Hindlimb muscle (tissue), 1 donor: Measurements from ENCODE around the gene SLC6A9. TPM values are rescaled to one million over a fixed set of nuclear protein-coding genes. Genes with fewer than 3 reads are reported as not detected.

Source experiments
- DNase-seq: peaks from one replicate; pipeline ENCODE4 v3.0.0-alpha.2; 2013
- polyA plus RNA-seq: library from polyadenylated mRNA; unstranded; fragments of 120-200 nt; gene quantifications from one replicate; pipeline ENCODE4 v1.2.1, GENCODE V29; 2013; ENCODE audit not compliant: insufficient read length

SLC6A9 gene
- polyA plus RNA-seq, 1 donor = 5.1 TPM

DNA sequence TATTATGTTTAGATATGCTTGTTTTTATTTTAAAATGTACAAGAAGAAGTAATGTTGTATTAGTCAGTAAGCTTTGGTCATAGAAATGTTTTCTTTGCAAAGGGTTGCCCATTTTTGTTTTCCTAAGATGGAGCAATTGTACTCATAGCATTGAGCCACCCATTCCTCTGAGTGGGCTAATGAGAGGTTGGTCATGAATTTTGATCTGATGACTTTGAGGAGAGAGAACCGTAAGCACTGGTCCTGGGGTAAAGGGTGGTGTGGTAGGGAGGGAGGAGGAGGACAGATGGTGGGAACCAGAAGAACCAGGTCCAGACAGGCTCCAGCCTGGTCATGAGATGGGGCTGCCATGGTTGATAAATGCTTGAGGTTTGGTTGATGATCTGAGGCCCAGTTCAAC, 15.9 kb upstream of the SLC6A9 start:
- no peak for DNase-seq

DNA sequence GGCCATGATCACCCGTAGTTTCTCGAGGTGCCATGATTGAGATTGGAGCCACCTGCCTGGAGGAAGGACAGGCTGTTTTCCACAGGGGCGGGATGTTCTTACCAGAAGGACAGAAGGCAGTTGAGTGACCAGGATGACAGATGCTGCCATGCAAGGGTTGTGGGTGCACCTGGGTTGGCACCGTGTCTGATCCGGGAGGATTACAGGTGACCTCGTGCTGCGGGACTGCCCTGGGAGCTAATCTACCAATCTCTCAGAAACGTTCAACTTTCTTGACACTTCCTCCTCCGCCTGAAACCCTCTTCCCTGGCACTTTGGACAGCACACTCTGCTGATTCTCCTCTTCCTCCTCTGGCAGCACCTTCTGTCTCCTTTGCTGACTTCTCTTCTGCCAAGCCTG, 13.8 kb upstream of the SLC6A9 start:
- no peak for DNase-seq

DNA sequence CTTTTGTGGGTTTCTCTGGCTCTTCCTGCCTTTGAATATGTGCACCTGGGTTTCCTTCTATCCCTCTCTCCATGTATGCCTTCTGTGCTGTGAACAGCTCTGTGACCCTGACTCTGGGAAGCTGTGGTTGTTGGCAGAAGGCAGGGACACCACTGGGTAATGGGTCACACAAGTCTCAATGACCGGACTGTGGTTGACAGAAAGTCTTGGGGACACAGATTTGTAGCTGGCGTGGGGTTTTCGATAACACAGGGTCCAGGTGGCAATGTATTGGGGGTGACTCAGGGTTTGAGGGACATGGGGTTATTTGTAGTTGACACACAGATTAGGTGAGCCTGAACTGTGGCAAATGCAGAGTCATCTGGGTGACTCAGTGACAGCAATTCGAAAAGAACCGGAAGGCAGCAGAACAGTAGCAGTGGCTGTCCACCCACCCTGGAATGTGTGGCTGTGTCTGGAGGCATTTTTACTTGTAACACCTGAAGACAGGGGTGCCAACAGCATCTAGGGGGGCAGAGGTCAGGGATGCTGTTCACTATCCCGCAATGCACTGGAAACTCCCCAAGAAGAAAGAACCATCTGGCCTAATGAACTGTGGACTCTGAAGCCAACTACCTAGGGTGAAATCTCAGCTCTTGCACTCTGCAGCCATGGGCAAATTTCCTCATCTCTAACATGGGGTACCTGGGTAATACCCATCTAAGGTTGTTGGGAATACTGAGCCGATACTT, 13.0 kb upstream of the SLC6A9 start:
- DNase-seq = no peak

DNA sequence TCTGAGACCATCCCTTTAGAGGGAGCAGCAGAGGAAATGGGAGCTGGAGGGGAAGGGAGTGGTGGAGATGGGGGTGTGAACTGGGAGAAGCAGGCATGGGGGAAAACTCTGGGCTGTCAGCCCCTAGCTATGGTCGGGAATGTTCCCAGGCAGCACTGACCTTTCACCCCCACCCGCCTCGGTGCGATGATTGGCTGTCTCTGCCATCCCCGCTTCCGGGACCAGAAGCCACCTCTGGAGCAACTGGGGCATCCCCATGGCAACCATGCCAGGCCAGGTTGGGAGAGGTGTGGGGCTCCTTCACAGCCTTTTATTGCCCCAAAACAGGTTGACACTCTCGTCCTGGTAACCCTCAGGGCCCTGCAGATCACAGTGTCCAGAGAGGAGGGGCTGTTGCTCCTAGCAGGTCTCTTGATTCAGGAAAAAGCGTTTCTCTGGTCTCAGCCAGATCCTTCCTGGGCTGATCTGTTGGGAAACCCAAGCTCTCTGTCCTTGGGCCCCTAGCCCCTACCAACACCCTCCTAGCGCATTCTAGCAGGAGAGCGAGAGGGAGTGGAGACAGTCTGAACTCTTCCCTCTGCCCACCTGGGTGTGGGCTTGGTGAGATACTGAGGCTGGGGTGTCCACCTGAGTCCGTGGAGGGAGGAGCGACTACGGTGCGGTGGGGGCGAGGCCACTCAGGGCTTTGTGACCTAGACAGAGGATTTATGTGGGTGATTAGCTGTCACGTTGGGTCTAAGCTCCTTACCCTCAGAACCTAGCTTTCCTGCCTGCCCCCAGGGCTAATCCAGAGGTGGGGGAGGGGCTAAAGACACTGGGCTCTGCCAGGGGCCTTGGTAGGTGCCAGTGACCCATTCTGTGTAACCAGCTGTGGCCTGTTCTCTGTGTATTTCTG, 12.2 kb upstream of the SLC6A9 start:
- DNase-seq = no peak

DNA sequence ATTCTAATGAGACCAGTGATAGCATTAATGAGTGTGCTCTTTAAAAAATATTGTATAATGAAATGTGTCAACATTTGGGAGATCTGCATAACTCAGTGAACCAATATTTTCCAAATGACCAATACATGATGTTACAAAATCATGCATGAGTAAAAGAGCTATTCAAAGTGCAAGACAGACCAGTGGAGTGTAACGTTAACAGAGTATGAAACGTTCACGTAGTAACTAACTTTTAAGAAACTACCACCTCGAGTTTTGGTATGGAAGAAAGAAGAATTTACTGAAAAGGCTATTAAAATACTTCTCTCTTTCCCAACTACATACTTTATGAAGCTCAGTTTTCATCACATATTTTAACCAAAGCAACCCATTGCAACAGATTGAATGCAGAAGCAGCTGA, 9.6 kb upstream of the SLC6A9 start:
- DNase-seq = no peak

DNA sequence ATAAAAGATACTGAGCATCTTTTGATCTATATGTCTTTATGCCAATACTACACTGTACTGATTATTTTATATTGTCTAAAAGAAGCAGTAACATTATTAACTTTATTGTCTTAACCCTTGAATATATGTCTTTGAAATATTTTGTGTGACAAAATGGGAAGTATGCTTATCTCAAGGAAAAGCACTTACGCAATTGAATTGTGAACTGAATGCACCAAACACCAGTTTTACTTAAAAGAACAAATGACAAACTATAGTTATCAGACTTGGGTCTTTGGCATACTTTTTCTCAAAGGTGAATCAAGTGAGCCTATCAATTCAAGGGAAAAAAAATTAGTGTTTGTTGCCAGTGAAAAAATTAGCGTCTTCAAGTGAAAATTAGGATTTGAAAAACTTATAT, 9.2 kb upstream of the SLC6A9 start:
- no peak for DNase-seq

DNA sequence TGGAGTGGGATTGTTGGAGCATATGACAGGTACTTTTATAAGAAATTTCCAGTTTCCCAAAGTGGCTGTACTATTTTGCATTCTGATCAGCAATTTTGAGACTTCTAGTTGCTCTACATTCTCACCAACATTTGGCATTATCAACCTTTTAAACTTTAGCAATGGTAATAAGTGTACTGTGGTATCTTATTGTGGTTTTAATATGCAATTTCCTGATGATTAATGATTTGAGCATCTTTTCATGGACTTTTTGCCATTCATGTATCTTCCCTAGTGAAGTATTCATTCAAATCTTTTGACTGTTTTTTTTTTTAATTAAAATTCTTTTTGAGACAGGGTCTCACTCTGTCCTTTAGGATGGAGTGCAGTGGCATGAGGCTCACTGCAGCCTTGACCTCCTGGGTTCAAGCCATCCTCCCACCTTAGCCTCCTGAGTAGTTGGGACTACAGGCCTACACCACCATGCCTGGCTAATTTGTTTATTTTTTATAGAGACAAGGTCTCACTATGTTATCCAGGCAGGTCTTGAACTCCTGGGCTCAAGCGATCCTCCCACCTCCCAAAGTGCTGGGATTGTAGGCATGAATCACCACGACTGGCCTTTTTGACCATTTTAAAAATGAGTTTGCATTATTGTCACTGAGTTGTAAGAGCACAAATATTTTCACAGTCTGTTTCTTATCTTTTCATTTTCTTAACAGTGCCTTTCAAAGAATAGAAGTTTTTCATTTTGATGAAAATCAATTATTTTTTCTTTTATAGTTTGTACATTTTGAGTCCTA, 7.8 kb upstream of the SLC6A9 start:
- no peak for DNase-seq

DNA sequence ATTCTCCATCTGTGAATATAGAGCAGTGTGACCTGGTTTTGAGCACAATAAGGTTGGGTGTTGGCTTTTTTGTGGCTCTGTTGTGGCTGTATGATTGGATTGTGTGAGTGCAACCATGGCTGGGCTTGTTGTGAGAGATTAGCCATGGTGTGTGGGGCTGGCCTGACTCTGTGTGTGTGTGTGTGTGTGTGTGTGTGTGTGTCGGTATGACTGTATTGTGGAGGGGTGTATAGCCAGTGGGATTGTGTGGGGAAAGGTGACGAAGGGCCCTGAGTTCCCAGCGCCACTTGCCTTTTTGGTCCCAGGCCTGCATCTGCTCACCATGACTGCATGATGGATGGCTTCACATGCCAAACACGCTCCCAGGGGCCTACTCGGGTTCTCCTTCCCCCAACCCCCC, 5.9 kb upstream of the SLC6A9 start:
- no peak for DNase-seq

DNA sequence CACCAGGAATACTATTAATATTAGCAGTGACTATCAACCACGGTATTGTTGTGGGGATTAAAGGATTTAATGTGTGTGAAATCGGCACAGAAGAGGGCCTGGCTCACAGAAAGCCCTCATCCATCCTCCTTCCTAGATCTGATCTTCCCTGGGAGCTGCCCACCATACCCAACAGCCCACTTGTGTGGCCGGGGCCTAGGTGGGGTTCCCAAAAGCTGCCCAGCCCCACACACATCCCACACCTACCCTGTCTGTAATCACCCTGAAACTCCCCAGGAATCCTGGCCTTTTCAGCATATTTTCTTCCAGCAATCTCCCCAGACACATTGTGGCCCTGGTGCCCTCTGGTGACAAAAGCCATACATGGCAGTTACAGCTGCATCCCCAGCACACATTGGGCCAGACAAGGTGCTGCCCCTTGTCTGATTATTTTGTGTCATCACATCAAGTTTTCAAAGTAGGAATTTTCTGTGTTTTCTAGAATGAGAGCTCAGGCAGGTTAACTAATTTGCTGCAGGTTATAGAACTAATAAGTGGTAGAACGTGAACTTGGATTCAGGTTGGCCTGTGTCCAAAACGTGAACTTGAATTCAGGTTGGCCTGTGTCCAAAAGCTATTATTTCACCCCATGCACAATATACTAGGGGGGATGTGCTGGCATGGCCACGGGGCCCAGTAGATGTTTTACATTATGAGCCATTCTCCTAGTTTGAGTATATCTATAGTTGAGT, 5.3 kb upstream of the SLC6A9 start:
- DNase-seq = peak; percentile 47

DNA sequence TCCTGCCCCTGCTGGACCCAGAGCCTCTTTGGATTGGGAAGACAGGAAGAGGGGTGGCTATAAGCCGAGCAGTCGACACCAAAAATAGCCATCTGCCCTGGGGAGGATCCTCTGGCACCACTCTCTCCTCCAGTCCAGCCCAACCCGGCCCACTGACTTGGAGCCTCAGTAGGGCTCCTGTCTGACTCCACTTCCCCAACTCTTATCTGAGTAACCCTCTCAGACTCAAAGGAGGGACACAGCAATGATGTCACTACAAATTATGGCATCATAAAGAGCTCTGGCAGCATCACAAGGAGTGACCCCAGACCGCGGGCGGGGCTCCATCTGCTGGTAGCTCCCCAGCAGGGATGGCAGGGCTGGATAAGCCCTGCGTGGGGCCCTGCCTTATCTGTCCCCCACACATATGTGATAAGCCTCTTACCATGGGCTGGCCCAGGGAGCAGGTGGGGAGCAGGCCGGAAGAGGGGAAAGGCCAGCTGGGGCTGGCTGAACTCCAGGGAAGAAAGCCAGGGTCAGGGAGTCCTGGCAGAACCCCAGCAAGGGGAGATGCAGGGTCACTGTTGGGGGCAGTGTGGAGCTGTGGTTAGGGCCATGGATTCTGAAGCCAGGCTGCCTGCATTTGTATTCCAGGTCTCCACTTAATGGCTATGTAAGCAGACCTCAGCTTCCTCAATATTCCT, 4.6 kb upstream of the SLC6A9 start:
- peak; percentile 15 for DNase-seq

DNA sequence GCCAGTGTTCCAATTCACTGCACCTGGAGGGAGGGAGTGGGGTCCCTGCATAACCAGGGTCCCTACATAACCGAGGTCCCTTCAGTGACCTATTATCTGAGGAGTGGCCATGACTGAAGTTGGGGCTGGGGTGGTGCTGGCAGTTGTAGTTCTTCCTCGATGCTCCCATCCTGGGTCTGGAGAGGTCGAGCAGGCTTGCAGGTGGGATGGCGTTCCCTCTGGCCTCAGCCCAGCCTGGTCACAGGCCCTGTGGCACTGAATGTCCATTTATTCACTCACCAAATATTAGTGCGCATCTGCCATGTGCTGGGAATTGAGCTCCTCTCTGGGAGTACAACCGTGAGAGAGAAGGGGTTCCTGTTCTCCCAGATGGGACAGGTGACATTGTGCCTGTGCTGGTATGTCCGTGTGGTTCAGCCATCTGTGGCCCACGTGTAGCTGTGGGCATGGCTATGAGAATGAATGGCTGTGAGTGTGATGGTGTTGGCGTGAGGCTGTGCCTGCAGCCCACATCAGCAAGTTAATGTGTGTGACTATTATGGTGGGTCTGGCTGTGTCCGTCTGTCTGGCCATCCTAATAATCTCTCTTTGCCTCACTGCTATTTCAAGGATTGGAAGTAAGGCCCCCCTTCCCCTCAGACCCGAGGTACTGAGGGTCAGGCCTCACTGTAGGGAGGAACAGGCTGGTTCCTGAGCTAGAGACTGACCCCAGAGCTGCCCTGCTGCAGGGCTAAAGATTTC, 3.9 kb upstream of the SLC6A9 start:
- DNase-seq = no peak

DNA sequence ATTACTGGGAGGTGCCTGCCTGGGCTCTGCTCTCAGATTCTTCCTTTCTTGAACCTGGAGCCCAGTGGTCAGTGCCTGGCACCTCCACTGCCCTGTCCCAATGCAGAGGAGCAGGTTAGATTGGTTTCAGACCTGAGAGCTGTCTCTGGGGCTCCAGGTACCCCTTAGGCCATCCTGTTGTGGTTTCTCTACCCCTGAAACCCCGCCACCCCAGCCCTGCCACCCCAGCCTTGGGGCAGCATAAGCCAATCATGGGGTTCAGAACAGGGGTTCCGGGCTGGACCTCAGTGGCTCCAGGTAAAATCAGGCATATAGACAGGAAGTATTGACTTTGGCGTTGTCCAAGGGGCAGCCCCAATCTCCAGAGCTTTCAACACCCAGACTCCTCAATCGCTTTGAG, 3.2 kb upstream of the SLC6A9 start:
- no peak for DNase-seq

DNA sequence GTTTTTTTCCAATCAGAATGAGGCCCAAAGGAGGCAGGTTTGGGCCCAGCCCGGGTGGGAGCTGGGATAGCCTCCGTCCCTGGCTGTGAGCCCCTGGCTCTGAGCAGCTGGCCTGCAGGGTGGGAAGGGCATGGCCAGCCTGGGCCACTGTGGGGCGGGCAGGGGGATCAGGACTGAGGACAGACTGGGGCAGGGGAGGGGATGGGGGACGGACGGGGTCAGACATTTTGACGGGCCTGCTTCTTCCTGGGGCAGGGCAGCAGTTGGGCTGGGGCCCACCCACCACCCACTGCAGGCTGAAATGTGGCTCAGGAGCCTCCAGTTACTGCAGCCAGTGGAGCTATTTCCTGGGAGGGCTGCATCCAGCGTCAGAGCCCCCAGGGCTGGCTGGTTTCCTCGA, 2.5 kb upstream of the SLC6A9 start:
- DNase-seq = no peak

DNA sequence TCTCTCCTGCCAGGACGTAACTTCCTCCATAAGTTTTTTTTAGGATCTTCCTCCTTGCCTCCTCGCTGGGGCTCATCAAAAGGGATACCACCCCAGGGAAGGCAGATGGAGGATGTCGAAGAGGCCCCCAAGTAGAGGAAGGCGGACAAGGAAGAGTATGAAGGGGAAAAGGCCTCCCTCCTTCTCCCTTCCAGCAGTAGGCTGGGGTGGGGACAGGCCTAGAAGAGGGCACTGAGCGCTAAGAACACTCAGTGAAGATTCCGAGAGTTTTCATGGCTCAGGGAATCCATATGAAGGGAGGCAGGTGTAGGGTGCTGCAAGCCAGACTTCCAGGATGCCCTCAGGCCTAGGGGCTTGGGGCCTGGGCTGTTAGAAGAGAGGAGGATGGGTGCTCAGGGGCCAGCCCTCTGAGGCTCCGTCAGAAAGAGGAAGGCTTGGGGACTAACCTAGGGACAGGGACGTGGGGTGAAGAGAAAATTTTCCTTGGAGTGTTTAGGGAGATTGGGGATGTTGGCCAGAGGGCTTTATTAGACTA, 1.8 kb upstream of the SLC6A9 start:
- DNase-seq = no peak

DNA sequence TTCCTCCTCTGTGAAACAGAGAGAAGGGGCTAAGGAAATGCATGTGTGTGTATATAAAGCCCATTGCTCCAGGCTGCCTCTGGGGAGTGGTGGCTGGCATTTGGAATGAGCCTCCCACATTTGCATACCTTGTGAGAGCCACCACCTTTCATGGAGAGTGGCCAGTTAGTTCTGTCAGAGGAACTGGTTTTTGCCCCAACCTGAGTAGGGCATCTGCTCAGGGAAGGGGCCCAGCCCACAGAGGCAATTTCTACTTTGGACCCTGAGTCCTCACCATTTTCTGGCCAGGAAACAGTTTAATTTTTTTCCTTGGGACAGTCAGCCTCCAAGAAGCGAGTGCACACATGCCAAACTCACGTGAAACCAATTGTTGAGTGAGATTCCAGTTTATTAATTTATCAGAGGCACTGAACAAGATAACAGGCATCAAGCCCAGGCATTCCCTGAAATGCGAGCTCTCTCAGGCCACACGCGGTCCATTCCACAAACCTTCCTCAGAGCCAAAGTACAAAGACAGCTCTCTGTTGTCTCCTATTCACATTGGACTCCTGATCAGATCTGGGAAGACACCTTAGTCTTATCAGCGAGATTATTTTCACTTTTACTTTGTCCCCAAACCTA, 1.0 kb upstream of the SLC6A9 start:
- DNase-seq = no peak

DNA sequence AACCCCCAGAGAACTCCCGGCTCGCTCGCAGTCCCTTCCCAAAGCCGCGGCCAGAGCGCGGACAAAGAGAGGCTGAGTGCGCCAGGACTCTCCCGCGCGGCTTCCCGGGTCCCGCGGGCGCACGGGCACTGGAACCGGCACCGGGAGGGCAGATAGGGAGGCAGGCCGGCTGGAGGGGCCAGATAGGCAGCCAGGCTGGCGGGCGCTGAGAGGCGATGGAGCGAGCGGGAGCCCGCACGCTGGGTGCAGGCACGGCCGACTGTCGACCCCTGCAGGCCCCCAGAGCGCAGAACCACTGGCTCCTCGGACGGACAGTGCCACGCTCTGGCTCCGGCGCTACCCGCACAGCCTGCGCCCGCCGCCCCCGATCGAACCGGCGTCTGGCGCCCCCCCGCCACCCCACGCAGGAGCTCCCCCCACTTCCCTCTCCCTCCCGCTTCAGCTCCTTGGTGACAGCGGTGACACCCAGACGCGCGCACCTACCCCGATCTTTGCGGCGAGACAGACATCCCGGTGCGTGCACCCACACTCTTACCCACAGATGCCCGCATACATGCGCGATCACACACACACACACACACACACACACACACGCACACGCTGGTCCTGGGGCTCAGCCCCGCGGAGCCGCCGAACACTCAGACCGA, 534 bp downstream of the SLC6A9 start:
- peak; percentile 40 for DNase-seq

DNA sequence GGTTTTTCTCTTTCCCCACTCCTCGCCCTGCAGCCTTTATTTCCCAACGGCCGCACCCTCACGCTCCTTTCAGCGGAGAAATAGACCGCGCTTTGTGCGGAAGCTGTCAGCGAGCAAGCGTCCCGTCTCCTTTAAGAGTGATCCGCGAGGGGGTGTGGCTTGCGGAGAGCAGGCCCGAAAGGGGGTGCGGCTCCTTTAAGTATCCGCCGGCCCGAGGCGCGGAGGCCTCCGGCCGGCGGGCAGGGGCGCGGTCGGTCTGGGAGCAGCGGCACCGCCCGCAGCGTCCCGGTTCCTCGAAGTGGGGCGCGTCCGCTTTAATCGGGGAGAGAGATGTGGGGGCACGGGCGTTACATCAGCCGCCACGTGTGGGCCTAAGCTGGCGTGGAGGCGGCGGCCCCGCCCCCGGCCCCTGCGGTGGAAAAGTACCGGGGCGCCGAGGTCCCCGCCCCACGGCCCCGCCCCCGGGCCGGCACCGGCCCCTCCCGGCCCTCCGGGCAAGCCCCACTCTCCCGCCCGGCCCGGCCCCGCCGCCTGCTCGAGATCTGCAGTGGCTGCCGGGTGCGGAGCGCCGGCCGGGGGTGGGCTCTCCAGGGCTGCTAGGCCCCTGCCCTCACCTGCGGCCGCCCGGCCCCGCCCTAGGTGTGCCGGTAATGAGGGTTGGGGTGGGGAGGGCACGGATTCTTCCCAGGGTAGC, 1.2 kb downstream of the SLC6A9 start:
- DNase-seq = peak; percentile 87

DNA sequence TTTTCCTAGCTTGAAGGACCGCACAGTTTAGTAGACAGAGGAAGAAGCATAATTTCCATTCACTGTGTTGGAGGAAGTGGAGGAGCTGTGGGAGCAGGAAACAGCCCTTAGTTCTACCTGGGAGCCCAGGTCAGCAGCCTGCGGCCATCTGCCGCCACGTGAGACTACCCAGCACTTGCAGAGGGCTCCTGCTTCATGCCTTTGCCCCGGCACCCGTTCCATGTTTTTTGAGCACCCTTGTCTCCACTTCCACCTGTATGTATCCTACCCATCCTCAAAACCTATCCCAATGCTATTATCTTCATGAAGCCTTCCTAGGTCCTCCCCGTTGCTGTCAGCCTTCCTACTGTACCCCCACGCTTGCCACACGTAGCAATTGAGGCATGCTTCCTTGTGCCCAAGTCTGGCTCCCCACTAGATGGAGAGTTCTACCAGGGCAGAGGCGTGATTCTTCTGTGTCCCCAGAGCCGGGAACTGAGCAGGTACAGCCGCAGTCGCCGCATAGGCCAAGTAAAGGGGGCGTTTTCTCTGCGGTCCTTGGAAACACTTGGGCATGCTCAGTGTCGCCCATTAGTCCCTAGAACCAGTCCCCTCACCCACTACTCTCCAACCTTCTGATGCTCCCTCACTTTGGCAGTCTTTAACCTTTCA, 1.9 kb downstream of the SLC6A9 start:
- no peak for DNase-seq

DNA sequence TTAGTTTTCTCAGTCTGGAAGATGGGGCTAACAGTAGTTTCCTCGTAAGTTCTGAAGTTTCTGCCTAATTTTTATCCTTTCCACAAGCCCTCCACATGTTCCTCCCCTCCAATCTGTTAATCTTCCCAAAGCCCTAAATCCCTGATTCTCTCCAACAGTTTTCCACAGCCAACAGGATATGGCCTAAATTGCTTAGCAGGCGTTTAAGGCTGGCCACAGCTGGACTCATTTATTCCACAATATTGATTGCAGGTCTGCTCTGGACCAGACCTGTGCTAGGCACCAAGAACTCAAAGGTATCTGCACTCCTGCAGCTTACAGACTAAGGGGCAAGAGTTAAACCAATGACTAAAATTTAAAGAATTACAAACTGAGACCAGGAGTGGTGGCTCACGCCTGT, 3.9 kb downstream of the SLC6A9 start:
- DNase-seq = no peak
